ENCODE data around the gene SPATA31D4.

Gene SPATA31D4

DNA sequence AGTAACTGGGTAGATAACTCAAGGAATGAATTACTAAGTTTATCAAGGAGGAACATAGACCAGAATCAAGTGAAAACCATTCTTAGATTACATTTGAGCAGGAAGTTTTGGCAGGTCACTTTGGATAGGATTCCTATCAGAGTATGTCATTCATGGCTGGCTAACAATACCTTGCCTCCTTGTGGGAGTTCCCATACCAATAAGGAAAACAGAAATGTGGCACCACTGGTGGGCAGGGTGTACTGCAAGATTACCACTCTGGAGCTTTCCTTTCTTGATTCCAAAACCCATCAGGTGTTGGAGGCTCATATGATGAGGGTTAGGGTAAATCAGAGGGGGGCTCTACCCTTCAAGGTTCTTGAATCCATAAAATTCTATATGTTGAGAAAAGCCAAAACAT, 41.7 kb downstream of the SPATA31D4 start:
- no peak for TF ChIP-seq ZFX (IDR thresholded peaks at IDR 0.05)
- TF ChIP-seq, protein P1, sequence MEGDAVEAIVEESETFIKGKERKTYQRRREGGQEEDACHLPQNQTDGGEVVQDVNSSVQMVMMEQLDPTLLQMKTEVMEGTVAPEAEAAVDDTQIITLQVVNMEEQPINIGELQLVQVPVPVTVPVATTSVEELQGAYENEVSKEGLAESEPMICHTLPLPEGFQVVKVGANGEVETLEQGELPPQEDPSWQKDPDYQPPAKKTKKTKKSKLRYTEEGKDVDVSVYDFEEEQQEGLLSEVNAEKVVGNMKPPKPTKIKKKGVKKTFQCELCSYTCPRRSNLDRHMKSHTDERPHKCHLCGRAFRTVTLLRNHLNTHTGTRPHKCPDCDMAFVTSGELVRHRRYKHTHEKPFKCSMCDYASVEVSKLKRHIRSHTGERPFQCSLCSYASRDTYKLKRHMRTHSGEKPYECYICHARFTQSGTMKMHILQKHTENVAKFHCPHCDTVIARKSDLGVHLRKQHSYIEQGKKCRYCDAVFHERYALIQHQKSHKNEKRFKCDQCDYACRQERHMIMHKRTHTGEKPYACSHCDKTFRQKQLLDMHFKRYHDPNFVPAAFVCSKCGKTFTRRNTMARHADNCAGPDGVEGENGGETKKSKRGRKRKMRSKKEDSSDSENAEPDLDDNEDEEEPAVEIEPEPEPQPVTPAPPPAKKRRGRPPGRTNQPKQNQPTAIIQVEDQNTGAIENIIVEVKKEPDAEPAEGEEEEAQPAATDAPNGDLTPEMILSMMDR (conservative IDR thresholded peaks at IDR 0.05): no peak
- H3K27ac ChIP-seq: no peak overlapping the region

DNA sequence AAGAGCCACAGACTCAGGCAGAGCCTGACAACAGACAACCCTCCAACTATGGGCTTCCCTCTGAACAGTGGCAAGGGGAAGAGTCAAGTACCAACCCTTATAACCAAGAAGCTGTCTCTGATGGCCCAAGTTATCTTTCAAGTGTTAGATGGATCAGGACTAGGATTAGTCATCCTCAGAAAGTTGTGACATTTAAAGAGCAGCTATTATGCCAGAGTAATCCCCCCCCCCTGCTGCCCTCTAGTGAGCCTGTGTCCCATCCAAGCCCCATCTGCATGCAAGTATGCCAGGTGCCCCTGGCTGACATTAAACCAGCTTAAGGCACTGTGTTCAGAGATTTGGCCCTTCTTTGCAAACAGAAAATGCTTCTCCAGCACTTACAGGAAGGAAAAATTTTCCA, 43.5 kb downstream of the SPATA31D4 start:
- TF ChIP-seq, protein P1 (conservative IDR thresholded peaks at IDR 0.05): no peak
- no peak for TF ChIP-seq ZFX (IDR thresholded peaks at IDR 0.05)
- H3K27ac ChIP-seq: no peak overlapping the region

DNA sequence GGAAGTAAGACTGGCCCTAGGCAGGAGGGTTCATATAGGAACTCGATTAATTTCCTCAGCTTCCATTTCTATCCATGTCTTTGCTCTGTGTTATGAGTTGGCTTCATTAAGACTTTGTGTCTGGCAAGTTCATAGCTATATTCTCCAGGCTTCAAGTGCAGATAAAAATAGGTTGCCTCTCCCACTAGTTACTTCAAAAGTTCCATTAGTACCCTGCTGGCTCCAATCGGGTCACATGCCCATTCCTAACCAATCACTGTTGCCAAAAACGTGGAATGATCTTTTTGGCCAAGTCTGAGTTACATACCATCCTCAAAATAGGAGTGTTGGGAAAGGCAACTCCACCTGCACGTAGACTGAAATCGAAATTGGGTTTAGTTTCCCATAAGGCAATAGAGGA, 46.5 kb downstream of the SPATA31D4 start:
- no peak overlapping the region for H3K27ac ChIP-seq
- TF ChIP-seq, protein P1 (conservative IDR thresholded peaks at IDR 0.05): no peak
- no peak for TF ChIP-seq ZFX (IDR thresholded peaks at IDR 0.05)

DNA sequence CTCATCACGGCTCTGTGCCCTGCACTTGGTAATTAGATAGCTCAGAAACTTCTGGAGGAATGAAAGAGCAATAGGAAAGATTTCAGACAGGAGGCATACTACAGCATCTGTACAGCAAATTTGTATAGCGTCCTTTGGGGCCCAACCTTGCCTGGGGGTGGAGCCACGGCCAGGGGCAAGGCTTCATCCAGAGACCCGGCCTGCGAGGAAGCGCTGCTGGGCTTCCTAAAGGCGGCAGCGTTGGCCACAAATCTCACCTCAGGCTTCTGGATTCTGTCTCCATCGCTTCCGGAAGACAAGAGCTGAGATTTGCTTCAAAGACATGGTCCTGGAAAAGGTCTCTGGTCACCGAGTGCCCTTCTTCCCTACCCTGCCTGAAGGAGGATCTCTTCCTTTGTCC, 48.1 kb downstream of the SPATA31D4 start:
- H3K27ac ChIP-seq: no peak overlapping the region
- TF ChIP-seq ZFX (IDR thresholded peaks at IDR 0.05): no peak
- TF ChIP-seq, protein P1 (conservative IDR thresholded peaks at IDR 0.05): no peak

DNA sequence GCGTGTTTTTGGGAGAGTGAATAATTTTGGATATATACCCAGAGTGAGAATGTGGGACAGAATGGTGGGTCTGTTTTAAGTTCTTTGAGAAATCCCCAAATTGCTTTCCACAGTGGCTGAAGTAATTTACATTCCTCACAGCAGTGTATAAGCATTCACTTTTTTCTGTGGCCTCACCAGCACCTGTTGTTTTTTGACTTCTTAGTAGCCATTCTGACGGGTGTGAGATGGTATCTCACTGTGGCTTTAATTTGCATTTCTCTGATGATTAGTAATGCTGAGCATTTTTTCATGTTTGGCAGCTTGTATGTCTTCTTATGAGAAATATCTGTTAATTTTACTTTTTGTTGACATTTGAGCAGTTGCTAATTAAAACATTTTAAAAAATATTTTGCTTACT, 51.0 kb downstream of the SPATA31D4 start:
- TF ChIP-seq ZFX (IDR thresholded peaks at IDR 0.05): no peak
- TF ChIP-seq, protein P1 (conservative IDR thresholded peaks at IDR 0.05): no peak
- H3K27ac ChIP-seq: no peak overlapping the region

DNA sequence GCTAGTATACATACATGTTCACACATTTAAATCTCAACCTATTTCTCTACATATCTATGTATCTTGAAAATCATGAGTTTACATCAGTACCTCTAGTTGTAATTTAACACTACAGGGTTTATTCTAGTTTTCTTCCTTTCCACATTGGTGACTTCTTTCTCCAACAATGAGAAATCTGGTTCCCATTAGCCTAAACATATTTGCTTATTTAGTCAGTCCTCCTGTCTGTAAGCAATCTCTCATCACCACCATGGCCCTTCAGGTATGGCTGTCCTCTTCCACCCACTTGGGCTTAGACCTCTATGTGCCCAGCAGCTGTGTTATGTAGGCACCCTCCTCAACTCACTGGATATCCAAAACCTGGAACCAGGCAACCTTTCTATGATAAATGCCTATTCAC, 52.3 kb downstream of the SPATA31D4 start:
- TF ChIP-seq ZFX (IDR thresholded peaks at IDR 0.05): no peak
- TF ChIP-seq, protein P1 (conservative IDR thresholded peaks at IDR 0.05): no peak
- H3K27ac ChIP-seq: no peak overlapping the region

DNA sequence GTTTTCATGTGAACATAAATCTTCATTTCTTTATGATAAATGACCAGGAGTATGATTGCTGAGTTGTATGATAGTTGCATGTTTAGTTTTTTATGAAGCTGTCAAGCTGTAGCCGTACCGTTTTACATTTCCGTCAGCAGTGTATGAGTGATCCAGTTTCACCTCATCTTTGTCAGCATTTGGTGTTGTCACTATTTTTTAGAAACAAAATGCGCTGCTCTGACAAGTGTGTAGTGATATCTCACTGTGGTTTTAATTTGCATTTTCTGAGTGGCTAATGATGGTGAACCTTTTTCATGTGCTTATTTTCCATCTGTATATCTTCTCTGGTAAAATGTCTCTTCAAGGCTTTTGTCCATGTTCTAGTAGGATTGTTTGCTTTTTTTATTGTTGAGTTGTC, 53.7 kb downstream of the SPATA31D4 start:
- H3K27ac ChIP-seq: no peak overlapping the region
- TF ChIP-seq, protein P1 (conservative IDR thresholded peaks at IDR 0.05): no peak
- no peak for TF ChIP-seq ZFX (IDR thresholded peaks at IDR 0.05)

All from C4-2B (cell line).